SIG-M5 treated with dmso at 0.1 percent for 504 hours (cell line): ENCODE data around the gene PRDX5.

ENCODE experiments used
- DNase-seq: peaks from one replicate; lab custom pipeline; 2025; ENCODE audit not compliant: unreplicated experiment; lab: John Stamatoyannopoulos, UW

PRDX5 gene

GRCh38 chr11:64359712-64360445, 42.0 kb downstream of the PRDX5 start:
- no peak for DNase-seq

DNA sequence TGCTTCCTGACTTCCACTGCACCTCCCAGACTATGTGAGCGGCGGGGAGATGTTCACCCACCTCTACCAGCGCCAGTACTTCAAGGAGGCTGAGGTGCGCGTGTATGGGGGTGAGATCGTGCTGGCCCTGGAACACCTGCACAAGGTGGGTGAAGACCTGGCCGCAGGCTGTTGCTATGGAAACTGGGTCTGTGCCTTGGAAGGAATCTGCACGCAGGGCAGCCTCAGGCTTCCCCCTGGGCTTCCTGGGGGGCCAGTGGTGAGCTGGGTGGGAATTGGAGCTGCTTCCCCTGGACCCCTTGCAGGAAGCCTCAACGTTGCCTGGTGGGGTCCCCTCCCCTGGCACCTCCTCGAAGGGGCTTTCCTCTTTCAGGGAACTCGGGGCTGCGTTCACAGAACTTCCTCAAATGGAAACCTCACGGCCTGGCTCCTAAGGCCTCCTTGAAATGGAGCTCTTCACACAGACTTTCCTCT, 42.6 kb downstream of the PRDX5 start:
- DNase-seq = no peak

- no peak for DNase-seq
These were observed 43.7 kb downstream of the PRDX5 start for GRCh38 chr11:64361659-64362058.

GRCh38 chr11:64362339-64362738, 44.4 kb downstream of the PRDX5 start:
- DNase-seq = no peak

DNA sequence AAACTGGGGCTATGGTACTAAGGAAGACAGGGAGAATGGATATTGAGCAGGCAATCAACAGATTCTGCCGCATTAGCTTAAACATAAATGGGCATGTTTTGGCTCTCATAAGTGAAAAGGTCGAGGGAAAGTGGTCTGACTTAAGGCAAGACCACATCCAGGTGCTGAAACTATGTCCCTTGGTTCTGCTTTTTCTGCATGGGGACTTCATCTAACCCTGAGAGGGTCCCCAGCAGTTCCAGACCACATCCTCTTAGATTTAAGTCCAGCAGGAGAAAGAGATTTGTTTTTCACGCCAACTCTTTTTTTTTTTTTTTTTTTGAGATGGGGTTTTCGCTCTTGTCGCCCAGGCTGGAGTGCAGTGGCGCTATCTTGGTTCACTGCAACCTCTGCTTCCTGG, 46.5 kb downstream of the PRDX5 start:
- no peak for DNase-seq

GRCh38 chr11:64364911-64365310, 47.0 kb downstream of the PRDX5 start:
- no peak for DNase-seq

DNA sequence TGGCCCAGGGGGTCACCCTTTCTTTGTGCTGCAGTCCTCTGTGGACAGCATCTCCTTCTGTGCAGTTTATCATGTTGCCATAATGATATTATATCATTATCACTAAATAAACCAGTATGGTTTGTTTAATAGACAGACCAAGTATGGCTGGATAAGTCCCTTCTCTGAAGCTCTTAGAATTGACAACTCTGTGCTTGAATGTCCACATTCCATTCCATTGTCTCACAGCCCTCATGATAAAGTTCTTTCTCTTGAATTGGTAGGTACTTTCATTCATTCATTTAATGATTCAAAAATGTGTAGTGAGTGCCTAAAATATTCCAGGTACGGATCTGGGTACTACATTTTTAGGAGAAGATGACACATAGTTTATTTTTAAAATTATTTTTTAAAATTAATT, 48.8 kb downstream of the PRDX5 start:
- DNase-seq = no peak

GRCh38 chr11:64367931-64368672, 50.2 kb downstream of the PRDX5 start:
- no peak for DNase-seq

GRCh38 chr11:64368673-64369074, 50.8 kb downstream of the PRDX5 start:
- DNase-seq = no peak

GRCh38 chr11:64369440-64370421, 51.8 kb downstream of the PRDX5 start:
- DNase-seq = no peak

- DNase-seq = no peak
These were observed 53.3 kb downstream of the PRDX5 start for GRCh38 chr11:64371201-64371600.
